Brain microvascular endothelial cell (primary cell): ENCODE data around the gene PRDM5.
A peak's percentile ranks its signal among the peaks of the same experiment; 100 is the strongest.

Experiments used
- DNase-seq: peaks from one replicate; pipeline ENCODE4 v3.0.0-alpha.2; 2020
- H3K27ac ChIP-seq: fragments of 250-450 bp; sonication (Bioruptor Pico); 2 replicates; pipeline ENCODE4 v1.5.1; 2020; ENCODE audit warnings: mild to moderate bottlenecking, moderate library complexity
- H3K27me3 ChIP-seq: fragments of 250-450 bp; sonication (Bioruptor Pico); replicated peaks from 2 replicates; pipeline ENCODE4 v1.5.1; 2020; ENCODE audit warnings: mild to moderate bottlenecking
- H3K36me3 ChIP-seq: fragments of 250-450 bp; sonication (Bioruptor Pico); replicated peaks from 2 replicates; pipeline ENCODE4 v1.5.1; 2020; ENCODE audit warnings: mild to moderate bottlenecking
- H3K4me3 ChIP-seq: 2 replicates; pipeline ENCODE4 v1.5.1; 2011; ENCODE audit warnings: low read depth, mild to moderate bottlenecking, control low read depth, low read length, moderate library complexity
- CTCF ChIP-seq: IDR thresholded peaks from 2 replicates; pipeline ENCODE4 v1.5.1; 2011; ENCODE audit warnings: low read depth, mild to moderate bottlenecking, moderate library complexity, low read length, control low read depth, inconsistent platforms; ENCODE audit errors: missing control alignments
- in situ Hi-C: cut with HindIII; loops from 2 replicates; pipeline ENCODE4 v1.10.0; 2017; ENCODE audit warnings: low sequenced_read_pairs, low pct_ligation_motif_present

Gene PRDM5

GRCh38 chr4:120948382-120948781 lies 25.9 kb upstream of the PRDM5 start:
- TF ChIP-seq CTCF, result no peak
- H3K36me3 ChIP-seq, result no peaks in the 10 kb centered on the region
- H3K27ac ChIP-seq, result no peak overlapping the region
- in situ Hi-C loops, result no loop called here
- H3K27me3 ChIP-seq, result no peaks in the 10 kb centered on the region
- DNase-seq, result no peak
- H3K4me3 ChIP-seq, result no peak overlapping the region

GRCh38 chr4:120942776-120943175 lies 20.2 kb upstream of the PRDM5 start:
- Histone ChIP-seq H3K27ac (no peak overlapping the region), H3K4me3 (no peak overlapping the region), H3K36me3 (no peaks in the 10 kb centered on the region), H3K27me3 (no peaks in the 10 kb centered on the region)
- DNase-seq, result no peak
- no peak for TF ChIP-seq CTCF
- in situ Hi-C loops, result no loop called here

GRCh38 chr4:120940547-120940946 lies 18.0 kb upstream of the PRDM5 start:
- in situ Hi-C loops, result no loop called here

GRCh38 chr4:120939693-120940092 lies 17.2 kb upstream of the PRDM5 start:
- DNase-seq, result no peak
- Histone ChIP-seq H3K36me3 (no peaks in the 10 kb centered on the region), H3K27me3 (no peaks in the 10 kb centered on the region), H3K27ac (no peak overlapping the region), H3K4me3 (no peak overlapping the region)
- no peak for TF ChIP-seq CTCF
- in situ Hi-C loops, result no loop called here

More at GRCh38 chr4:120940547-120940946, 18.0 kb upstream of the PRDM5 start:
- H3K4me3 ChIP-seq, result no peak overlapping the region
- H3K36me3 ChIP-seq, result no peaks in the 10 kb centered on the region
- DNase-seq, result no peak
- no peaks in the 10 kb centered on the region for H3K27me3 ChIP-seq
- peak; percentile 2 for TF ChIP-seq CTCF
- H3K27ac ChIP-seq, result no peak overlapping the region

GRCh38 chr4:120929847-120930246 lies 7.3 kb upstream of the PRDM5 start:
- Histone ChIP-seq H3K27me3 (no peaks in the 10 kb centered on the region), H3K27ac (no peak overlapping the region), H3K36me3 (no peaks in the 10 kb centered on the region), H3K4me3 (no peak overlapping the region)
- DNase-seq, result no peak
- TF ChIP-seq CTCF, result no peak
- in situ Hi-C loops, result no loop called here

GRCh38 chr4:120927801-120928409 lies 5.4 kb upstream of the PRDM5 start:
- no peak for DNase-seq
- H3K27me3 ChIP-seq, result no peaks in the 10 kb centered on the region
- H3K4me3 ChIP-seq, result no peak overlapping the region
- in situ Hi-C loops, result no loop called here
- no peak overlapping the region for H3K27ac ChIP-seq
- no peaks in the 10 kb centered on the region for H3K36me3 ChIP-seq
- no peak for TF ChIP-seq CTCF
